IMR-90 (cell line): Measurements from ENCODE around the gene EHF. TPM values are rescaled to one million over a fixed set of nuclear protein-coding genes. Genes with fewer than 3 reads are reported as not detected.

ENCODE experiments used
- ATAC-seq: fragments of 200-7000 bp; cut with Tn5 transposase; 2 replicates; pipeline ENCODE4 v1.9.1; 2020; ENCODE audit warnings: low read depth, mild to moderate bottlenecking, moderate library complexity
- BruUV-seq: library from RNA; stranded (reverse); fragments of 400-500 nt; replicated peaks from 2 replicates; lab custom pipeline; 2021; lab: Mats Ljungman, UMichigan
- CTCF ChIA-PET: fragments of 300-600 bp; formaldehyde crosslinking; extraction: SDS; loops from one replicate; lab custom pipeline; 2021; ENCODE audit warnings: antibody characterized with exemption; lab: Yijun Ruan, JAX
- POLR2A ChIA-PET: fragments of 300-600 bp; sonication (Branson Sonifier 250); formaldehyde crosslinking; loops from one replicate; lab custom pipeline; 2022; ENCODE audit warnings: antibody characterized with exemption; ENCODE audit not compliant: unreplicated experiment; lab: Charles Lee
- DNase-seq: peaks from one replicate; pipeline ENCODE4 v3.0.0; 2013
- H2AFZ ChIP-seq: replicated peaks from 2 replicates; pipeline ENCODE3; 2013; ENCODE audit warnings: low read length, mild to moderate bottlenecking; ENCODE audit not compliant: poor library complexity
- H2AK5ac ChIP-seq: 2 replicates; pipeline ENCODE4 v1.6.1; 2013; ENCODE audit warnings: low read depth, low read length, inconsistent platforms
- H2AK9ac ChIP-seq: replicated peaks from 2 replicates; pipeline ENCODE3; 2013; ENCODE audit warnings: mild to moderate bottlenecking, low read depth, low read length, moderate library complexity; ENCODE audit not compliant: poor library complexity
- H2BK120ac ChIP-seq: 2 replicates; pipeline ENCODE4 v1.6.1; 2013; ENCODE audit warnings: low read depth, low read length, inconsistent platforms
- H2BK15ac ChIP-seq: 3 replicates; pipeline ENCODE4 v1.6.1; 2013; ENCODE audit warnings: low read depth, low read length, inconsistent platforms
- H2BK20ac ChIP-seq: 2 replicates; pipeline ENCODE4 v1.6.1; 2013; ENCODE audit warnings: low read depth, mild to moderate bottlenecking, inconsistent platforms, low read length, moderate library complexity
- H2BK5ac ChIP-seq: 2 replicates; pipeline ENCODE4 v1.6.1; 2013; ENCODE audit warnings: mild to moderate bottlenecking, low read depth, low read length, inconsistent platforms; ENCODE audit not compliant: poor library complexity, severe bottlenecking
- H3K14ac ChIP-seq: replicated peaks from 2 replicates; pipeline ENCODE4 v1.6.1; 2013; ENCODE audit warnings: low read depth, low read length, inconsistent platforms
- H3K18ac ChIP-seq: 2 replicates; pipeline ENCODE4 v1.6.1; 2013; ENCODE audit warnings: low read depth, low read length, control low read depth
- H3K23ac ChIP-seq: 2 replicates; pipeline ENCODE4 v1.6.1; 2013; ENCODE audit warnings: low read depth, low read length, inconsistent platforms
- H3K27ac ChIP-seq: 2 replicates; pipeline ENCODE4 v1.5.1; 2013; ENCODE audit warnings: mild to moderate bottlenecking, control low read depth, low read length; ENCODE audit not compliant: insufficient read depth
- H3K27me3 ChIP-seq: 2 replicates; pipeline ENCODE4 v1.6.1; 2013; ENCODE audit warnings: low read length; ENCODE audit not compliant: control insufficient read depth, insufficient read depth
- H3K36me3 ChIP-seq: 2 replicates; pipeline ENCODE4 v1.6.1; 2013; ENCODE audit warnings: low read length, mixed read lengths; ENCODE audit not compliant: control insufficient read depth, insufficient read depth
- H3K4ac ChIP-seq: 2 replicates; pipeline ENCODE4 v1.6.1; 2013; ENCODE audit warnings: low read depth, low read length, inconsistent platforms
- H3K4me1 ChIP-seq: 2 replicates; pipeline ENCODE4 v1.6.1; 2013; ENCODE audit warnings: low read length, mixed read lengths; ENCODE audit not compliant: control insufficient read depth, insufficient read depth
- H3K4me2 ChIP-seq: 2 replicates; pipeline ENCODE4 v1.6.1; 2013; ENCODE audit warnings: low read depth, mild to moderate bottlenecking, control low read depth, low read length, moderate library complexity
- H3K4me3 ChIP-seq: 2 replicates; pipeline ENCODE4 v1.5.1; 2013; ENCODE audit warnings: low read depth, mild to moderate bottlenecking, control low read depth, low read length, moderate library complexity; ENCODE audit not compliant: insufficient read depth
- H3K56ac ChIP-seq: 2 replicates; pipeline ENCODE4 v1.6.1; 2013; ENCODE audit warnings: low read length, inconsistent platforms; ENCODE audit not compliant: insufficient read depth; ENCODE audit errors: extremely low read depth
- H3K79me1 ChIP-seq, 2 experiments: 2 replicates each; pipeline ENCODE4 v1.6.1; 2013; ENCODE audit warnings: low read length in 2 of 2, inconsistent platforms in 1 of 2, low read depth in 1 of 2
- H3K9ac ChIP-seq: 2 replicates; pipeline ENCODE4 v1.6.1; 2013; ENCODE audit warnings: low read depth, low read length, control low read depth
- H3K9me1 ChIP-seq: 2 replicates; pipeline ENCODE4 v1.6.1; 2013; ENCODE audit warnings: low read length, inconsistent platforms; ENCODE audit not compliant: insufficient read depth
- H3K9me3 ChIP-seq: 2 replicates; pipeline ENCODE4 v1.6.1; 2013; ENCODE audit warnings: low read length; ENCODE audit not compliant: control insufficient read depth, insufficient read depth
- H4K20me1 ChIP-seq: 2 replicates; pipeline ENCODE4 v1.6.1; 2013; ENCODE audit warnings: low read length, inconsistent platforms; ENCODE audit not compliant: insufficient read depth
- H4K5ac ChIP-seq: 2 replicates; pipeline ENCODE4 v1.6.1; 2013; ENCODE audit warnings: mild to moderate bottlenecking, low read depth, low read length, control low read depth
- H4K8ac ChIP-seq, 2 experiments: 2 replicates each; pipeline ENCODE4 v1.6.1; 2013; ENCODE audit warnings: low read depth in 2 of 2, low read length in 2 of 2, control low read depth in 1 of 2, inconsistent platforms in 1 of 2
- H4K91ac ChIP-seq: 2 replicates; pipeline ENCODE4 v1.6.1; 2013; ENCODE audit warnings: low read depth, low read length, inconsistent platforms; ENCODE audit not compliant: insufficient read depth
- CEBPB ChIP-seq: IDR thresholded peaks from 2 replicates; pipeline ENCODE4 v1.6.1; 2012; ENCODE audit warnings: low read depth, low read length, improper control_type of control experiment
- CHD1 ChIP-seq: IDR thresholded peaks from 2 replicates; pipeline ENCODE4 v1.6.1; 2012; ENCODE audit warnings: low read depth, low read length, improper control_type of control experiment
- ELK1 ChIP-seq: fragments of 150-350 bp; IDR thresholded peaks from 2 replicates; pipeline ENCODE4 v1.6.1; 2016; ENCODE audit warnings: low read depth, mild to moderate bottlenecking, low read length, moderate library complexity, borderline replicate concordance
- FOS ChIP-seq: fragments of 150-350 bp; IDR thresholded peaks from 2 replicates; pipeline ENCODE4 v1.6.1; 2016; ENCODE audit warnings: low read depth, low read length
- MAFK ChIP-seq: IDR thresholded peaks from 2 replicates; pipeline ENCODE4 v1.6.1; 2012; ENCODE audit warnings: low read depth, low read length, improper control_type of control experiment
- MAZ ChIP-seq: IDR thresholded peaks from 2 replicates; pipeline ENCODE4 v1.6.1; 2012; ENCODE audit warnings: low read depth, mild to moderate bottlenecking, low read length, improper control_type of control experiment, moderate library complexity, borderline replicate concordance
- MXI1 ChIP-seq: IDR thresholded peaks from 2 replicates; pipeline ENCODE4 v1.6.1; 2012; ENCODE audit warnings: low read depth, mild to moderate bottlenecking, low read length, moderate library complexity, borderline replicate concordance
- POLR2A ChIP-seq: IDR thresholded peaks from 2 replicates; pipeline ENCODE4 v1.6.1; 2012; ENCODE audit warnings: mild to moderate bottlenecking, low read depth, low read length
- RAD21 ChIP-seq: IDR thresholded peaks from 2 replicates; pipeline ENCODE4 v1.6.1; 2012; ENCODE audit warnings: low read length, improper control_type of control experiment
- SMC3 ChIP-seq: fragments of 150-350 bp; IDR thresholded peaks from 2 replicates; pipeline ENCODE4 v1.6.1; 2016; ENCODE audit warnings: low read depth, mild to moderate bottlenecking, antibody characterized with exemption, low read length, moderate library complexity
- WGBS, 2 experiments: methylation state at CpG; one replicate each; pipeline versions ENCODE4 v1.1.5 to v1.1.7; 2013; ENCODE audit warnings: missing lambda C conversion rate in 2 of 2; ENCODE audit not compliant: insufficient read length in 1 of 2; ENCODE audit errors: extremely low coverage in 2 of 2; 5-methylcytosine and 5-hydroxymethylcytosine counted together
- dilution Hi-C: fragments of 300-500 bp; cut with HindIII; formaldehyde crosslinking; loops from one replicate; pipeline ENCODE4 v1.14.3; 2018; ENCODE audit warnings: low sequenced_read_pairs; ENCODE audit not compliant: unreplicated experiment
- in situ Hi-C: fragments of 300-500 bp; cut with MboI; formaldehyde crosslinking; loops from 3 replicates; pipeline ENCODE4 v1.14.3; 2019; ENCODE audit warnings: low sequenced_read_pairs, inconsistent platforms, mixed read lengths
- intact Hi-C: fragments of 100-400 bp; cut with micrococcal nuclease; formaldehyde crosslinking; loops from 2 replicates; pipeline ENCODE4 v1.10.0; 2022
- polyA plus RNA-seq, 3 experiments: library from polyadenylated mRNA; depleted of rRNA; stranded (reverse); fragments of >200 nt; gene quantifications; 2 replicates each; pipeline ENCODE4 v1.2.3, GENCODE V29; 2012; ENCODE audit warnings: low replicate concordance in 1 of 3
- total RNA-seq: library from RNA; depleted of rRNA; stranded (reverse); fragments of >200 nt; gene quantifications from 2 replicates; pipeline ENCODE4 v1.2.3, GENCODE V29; 2012

EHF gene
- total and polyA plus RNA-seq, 2 of the 4 experiments (the other 2 are of a cell fraction) = under 0.01 TPM; not detected in 1

GRCh38 chr11:34623463-34623862 lies 2.6 kb downstream of the EHF start:
- H4K20me1 ChIP-seq = no peaks in the 10 kb centered on the region
- H3K79me1 ChIP-seq = no peaks in the 10 kb centered on the region
- no peak overlapping the region for H3K56ac ChIP-seq
- no peak overlapping the region for H3K4me2 ChIP-seq
- ChIA-PET CTCF (no interaction called here), POLR2A (no interaction called here)
- no peaks in the 10 kb centered on the region for H3K9me3 ChIP-seq
- no peak for DNase-seq
- TF ChIP-seq CEBPB (no peak), CHD1 (no peak), ELK1 (no peak), FOS (no peak), MAFK (no peak), MXI1 (no peak), SMC3 (no peak), RAD21 (no peak), MAZ (no peak), POLR2A (no peak)
- no TSS peak for BruUV-seq
- H3K9me1 ChIP-seq = peaks cover 4% of the 10 kb centered on the region; the same call in 1 of the 2 replicates
- no peak overlapping the region for H2BK20ac ChIP-seq
- no peaks in the 10 kb centered on the region for H3K27me3 ChIP-seq
- H2AFZ ChIP-seq = no peak overlapping the region
- no peak overlapping the region for H3K18ac ChIP-seq
- 100% methylated on average over 2 of the region's 9 CpGs; no CpG with 5 or more reads in 1 of the 2 experiments for WGBS, 2 experiments
- intact Hi-C loops (no loop called here), dilution Hi-C loops (no loop called here), in situ Hi-C loops (no loop called here)
- no peak overlapping the region for H2BK120ac ChIP-seq
- H2BK5ac ChIP-seq = no peak overlapping the region
- H3K4me1 ChIP-seq = peaks cover 3% of the 10 kb centered on the region; the same call in 1 of the 2 replicates
- H2AK9ac ChIP-seq = no peak overlapping the region
- H4K5ac ChIP-seq = no peak overlapping the region
- no peak overlapping the region for H4K8ac ChIP-seq
- no peak overlapping the region for H3K23ac ChIP-seq
- H3K4me3 ChIP-seq = no peak overlapping the region
- no peak overlapping the region for H2AK5ac ChIP-seq
- no peak overlapping the region for H2BK15ac ChIP-seq
- H3K9ac ChIP-seq = no peak overlapping the region
- ATAC-seq = no peak
- no peak overlapping the region for H4K91ac ChIP-seq
- H3K36me3 ChIP-seq = no peaks in the 10 kb centered on the region
- no peak overlapping the region for H3K27ac ChIP-seq
- H3K14ac ChIP-seq = no peak overlapping the region
- H3K4ac ChIP-seq = no peak overlapping the region
